Measurements from ENCODE around the gene VPS39.

- no peak for TF ChIP-seq CTCF (IDR thresholded peaks at IDR 0.05)
- TF ChIP-seq POLR2A (IDR thresholded peaks at IDR 0.05) = no peak
These were observed 69.1 kb downstream of the VPS39 start for GRCh38 chr15:42138968-42139386.

Measured in uterus (tissue), 2 donors.